PC-3 (cell line): ENCODE measurements around the gene CCDC86. TPM values are rescaled to one million over a fixed set of nuclear protein-coding genes. Genes with fewer than 3 reads are reported as not detected.

Experiments used
- ATAC-seq: fragments of 200-7000 bp; cut with Tn5 transposase; 2 replicates; pipeline ENCODE4 v1.9.1; 2020; ENCODE audit warnings: mild to moderate bottlenecking, moderate library complexity
- BruUV-seq: library from RNA; stranded (reverse); fragments of 400-500 nt; replicated peaks from 2 replicates; lab custom pipeline; 2021; lab: Mats Ljungman, UMichigan
- CTCF ChIA-PET: fragments of 300-600 bp; sonication (Branson Sonifier 250); formaldehyde crosslinking; loops from one replicate; lab custom pipeline; 2022; ENCODE audit warnings: antibody characterized with exemption; lab: Charles Lee
- POLR2A ChIA-PET: fragments of 300-600 bp; sonication (Branson Sonifier 250); formaldehyde crosslinking; loops from one replicate; lab custom pipeline; 2022; ENCODE audit warnings: antibody characterized with exemption; ENCODE audit not compliant: unreplicated experiment; lab: Charles Lee
- DNase-seq: peaks from one replicate; pipeline ENCODE4 v3.0.0-alpha.2; 2015
- H2AFZ ChIP-seq: fragments of 300-600 bp; sonication (generic); 2 replicates; pipeline ENCODE4 v1.6.0; 2016; ENCODE audit warnings: antibody characterized with exemption, low read length
- H3F3A ChIP-seq: fragments of 300-600 bp; sonication (generic); one replicate; pipeline ENCODE4 v1.6.0; 2017; ENCODE audit warnings: antibody characterized with exemption, low read length, control low read depth, mild to moderate bottlenecking; ENCODE audit not compliant: unreplicated experiment
- H3K27ac ChIP-seq: fragments of 300-600 bp; sonication (generic); 2 replicates; pipeline ENCODE4 v1.5.1; 2016; ENCODE audit warnings: mild to moderate bottlenecking, low read length
- H3K27me3 ChIP-seq: fragments of 300-600 bp; sonication (generic); 2 replicates; pipeline ENCODE4 v1.6.1; 2016; ENCODE audit warnings: low read length, mixed read lengths
- H3K36me3 ChIP-seq: fragments of 300-600 bp; sonication (generic); 2 replicates; pipeline ENCODE4 v1.6.1; 2016; ENCODE audit warnings: low read depth, mixed run types, low read length, mixed read lengths
- H3K4me1 ChIP-seq: fragments of 300-600 bp; sonication (generic); 2 replicates; pipeline ENCODE4 v1.5.1; 2016; ENCODE audit warnings: low read length; ENCODE audit not compliant: insufficient read depth
- H3K4me2 ChIP-seq: fragments of 300-600 bp; sonication (generic); 2 replicates; pipeline ENCODE4 v1.6.0; 2016; ENCODE audit warnings: low read length
- H3K4me3 ChIP-seq: fragments of 300-600 bp; sonication (generic); 2 replicates; pipeline ENCODE4 v1.5.1; 2016; ENCODE audit warnings: mild to moderate bottlenecking, low read length, mixed read lengths
- H3K79me2 ChIP-seq: fragments of 300-600 bp; sonication (generic); 2 replicates; pipeline ENCODE4 v1.6.1; 2017; ENCODE audit warnings: low read length, mixed read lengths
- H3K9ac ChIP-seq: fragments of 300-600 bp; sonication (generic); 2 replicates; pipeline ENCODE4 v1.6.0; 2016; ENCODE audit warnings: mild to moderate bottlenecking, low read length
- H3K9me2 ChIP-seq: fragments of 300-600 bp; sonication (generic); replicated peaks from 2 replicates; pipeline ENCODE4 v1.6.1; 2016; ENCODE audit warnings: mixed run types, low read length, mixed read lengths
- H3K9me3 ChIP-seq: fragments of 300-600 bp; sonication (generic); 2 replicates; pipeline ENCODE4 v1.6.1; 2016; ENCODE audit warnings: low read length, mixed read lengths
- H4K20me1 ChIP-seq: fragments of 300-600 bp; sonication (generic); 2 replicates; pipeline ENCODE4 v1.6.1; 2016; ENCODE audit warnings: low read length, mixed read lengths
- CTCF ChIP-seq: fragments of 300-600 bp; sonication (generic); conservative IDR thresholded peaks from 2 replicates; pipeline ENCODE4 v1.5.1; 2017; ENCODE audit warnings: antibody characterized with exemption, low read depth, mild to moderate bottlenecking, low read length
- EZH2 ChIP-seq: fragments of 300-600 bp; sonication (generic); IDR thresholded peaks from one replicate; pipeline ENCODE4 v1.6.1; 2017; ENCODE audit warnings: antibody characterized with exemption, mild to moderate bottlenecking, low read length; ENCODE audit not compliant: unreplicated experiment
- EZH2phosphoT487 ChIP-seq: fragments of 300-600 bp; sonication (generic); IDR thresholded peaks from 2 replicates; pipeline ENCODE4 v1.6.1; 2018; ENCODE audit warnings: mild to moderate bottlenecking, antibody characterized with exemption, low read length, borderline replicate concordance
- intact Hi-C: fragments of 100-400 bp; cut with micrococcal nuclease; formaldehyde crosslinking; loops from 2 replicates; pipeline ENCODE4 v1.9.0; 2023
- total RNA-seq: library from RNA; depleted of rRNA; stranded (reverse); fragments of >200 nt; gene quantifications from 2 replicates; pipeline ENCODE4 v1.2.3, GENCODE V29; 2014

CCDC86 gene
- total RNA-seq, 1 experiment from 2014 or later: 67.9 TPM

GRCh38 chr11:60895687-60896086, 53.8 kb downstream of the CCDC86 start:
- no peak overlapping the region for H3K4me2 ChIP-seq
- H3K9ac ChIP-seq: no peak overlapping the region
- H3K9me3 ChIP-seq: no peaks in the 10 kb centered on the region
- H3K9me2 ChIP-seq: no peaks in the 10 kb centered on the region
- TF ChIP-seq CTCF: no peak
- TF ChIP-seq EZH2: no peak
- TF ChIP-seq EZH2phosphoT487: no peak
- no TSS peak for BruUV-seq
- H2AFZ ChIP-seq: no peak overlapping the region
- H4K20me1 ChIP-seq: 0 out of 2 replicates have a peak, but pooled peaks cover 7% of the 10 kb centered on the region
- H3K79me2 ChIP-seq: no peaks in the 10 kb centered on the region
- H3F3A ChIP-seq: peaks cover 8% of the 10 kb centered on the region
- ChIA-PET POLR2A (interaction anchor here (0.6 kb wide), 1 partner anchor 272 kb away, joined by 3 read pairs; no protein-coding TSS in a partner anchor), CTCF (no interaction called here)
- H3K4me3 ChIP-seq: no peak overlapping the region
- intact Hi-C loops: no loop called here
- H3K36me3 ChIP-seq: peaks cover 76% of the 10 kb centered on the region
- H3K27ac ChIP-seq: no peak overlapping the region
- ATAC-seq (no peak), DNase-seq (no peak)
- no peaks in the 10 kb centered on the region for H3K4me1 ChIP-seq
- H3K27me3 ChIP-seq: no peaks in the 10 kb centered on the region

- Histone ChIP-seq H3F3A (peaks cover 8% of the 10 kb centered on the region), H3K9me3 (no peaks in the 10 kb centered on the region), H3K79me2 (peaks cover 5% of the 10 kb centered on the region), H3K4me3 (no peak overlapping the region), H3K36me3 (peaks cover 87% of the 10 kb centered on the region), H3K27ac (no peak overlapping the region), H2AFZ (no peak overlapping the region), H3K4me2 (no peak overlapping the region), H3K27me3 (no peaks in the 10 kb centered on the region), H3K4me1 (no peaks in the 10 kb centered on the region), H3K9ac (no peak overlapping the region), H4K20me1 (peaks cover 9% of the 10 kb centered on the region; the same call in 1 of the 2 replicates), H3K9me2 (no peaks in the 10 kb centered on the region)
- TF ChIP-seq EZH2phosphoT487 (no peak), EZH2 (no peak), CTCF (no peak)
- intact Hi-C loops: no loop called here
- DNase-seq (no peak), ATAC-seq (no peak)
- ChIA-PET POLR2A (no interaction called here), CTCF (no interaction called here)
- BruUV-seq: TSS peak; percentile 0
These were observed 55.6 kb downstream of the CCDC86 start for GRCh38 chr11:60897496-60897895.
